ENCODE data around the gene TMEM138.

- TF ChIP-seq, protein P1, sequence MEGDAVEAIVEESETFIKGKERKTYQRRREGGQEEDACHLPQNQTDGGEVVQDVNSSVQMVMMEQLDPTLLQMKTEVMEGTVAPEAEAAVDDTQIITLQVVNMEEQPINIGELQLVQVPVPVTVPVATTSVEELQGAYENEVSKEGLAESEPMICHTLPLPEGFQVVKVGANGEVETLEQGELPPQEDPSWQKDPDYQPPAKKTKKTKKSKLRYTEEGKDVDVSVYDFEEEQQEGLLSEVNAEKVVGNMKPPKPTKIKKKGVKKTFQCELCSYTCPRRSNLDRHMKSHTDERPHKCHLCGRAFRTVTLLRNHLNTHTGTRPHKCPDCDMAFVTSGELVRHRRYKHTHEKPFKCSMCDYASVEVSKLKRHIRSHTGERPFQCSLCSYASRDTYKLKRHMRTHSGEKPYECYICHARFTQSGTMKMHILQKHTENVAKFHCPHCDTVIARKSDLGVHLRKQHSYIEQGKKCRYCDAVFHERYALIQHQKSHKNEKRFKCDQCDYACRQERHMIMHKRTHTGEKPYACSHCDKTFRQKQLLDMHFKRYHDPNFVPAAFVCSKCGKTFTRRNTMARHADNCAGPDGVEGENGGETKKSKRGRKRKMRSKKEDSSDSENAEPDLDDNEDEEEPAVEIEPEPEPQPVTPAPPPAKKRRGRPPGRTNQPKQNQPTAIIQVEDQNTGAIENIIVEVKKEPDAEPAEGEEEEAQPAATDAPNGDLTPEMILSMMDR (conservative IDR thresholded peaks at IDR 0.05) = no peak
- TF ChIP-seq ZFX (IDR thresholded peaks at IDR 0.05) = no peak
These were observed 5.5 kb upstream of the TMEM138 start for GRCh38 chr11:61356706-61357105.
